WTC11 (cell line): Measurements from ENCODE around the gene MCMBP. TPM values are rescaled to one million over a fixed set of nuclear protein-coding genes. Genes with fewer than 3 reads are reported as not detected.

ENCODE experiments used
- ATAC-seq: fragments of 200-7000 bp; cut with Tn5 transposase; 2 replicates; pipeline ENCODE4 v1.10.0; 2021; ENCODE audit warnings: mild to moderate bottlenecking, moderate library complexity
- CTCF ChIA-PET: fragments of 300-600 bp; sonication (Branson Sonifier 250); formaldehyde crosslinking; loops from one replicate; lab custom pipeline; 2021; ENCODE audit warnings: antibody characterized with exemption; lab: Charles Lee
- POLR2A ChIA-PET: fragments of 350-600 bp; sonication (Branson Sonifier 250); formaldehyde crosslinking; loops from one replicate; lab custom pipeline; 2021; ENCODE audit warnings: antibody characterized with exemption; lab: Charles Lee
- DNase-seq: peaks from one replicate; pipeline ENCODE4 v3.0.0; 2021; ENCODE audit warnings: low spot score
- H3K27ac Mint-ChIP-seq: 2 replicates; pipeline ENCODE4 v1.8.0; 2021; ENCODE audit warnings: mixed read lengths
- H3K27me3 Mint-ChIP-seq: 2 replicates; pipeline ENCODE4 v1.8.0; 2021; ENCODE audit warnings: low read depth, mild to moderate bottlenecking, moderate library complexity, mixed read lengths
- H3K36me3 Mint-ChIP-seq: 2 replicates; pipeline ENCODE4 v1.8.0; 2021; ENCODE audit warnings: mixed read lengths
- H3K4me1 Mint-ChIP-seq: 2 replicates; pipeline ENCODE4 v1.8.0; 2022; ENCODE audit warnings: mixed read lengths
- H3K4me3 Mint-ChIP-seq: 2 replicates; pipeline ENCODE4 v1.8.0; 2021; ENCODE audit warnings: mild to moderate bottlenecking, moderate library complexity, mixed read lengths
- H3K9me3 Mint-ChIP-seq: 2 replicates; pipeline ENCODE4 v1.8.0; 2021; ENCODE audit warnings: mixed read lengths
- AFF4 ChIP-seq: sonication (generic); formaldehyde crosslinking; IDR thresholded peaks from 2 replicates; pipeline ENCODE4 v1.8.1; 2023; ENCODE audit warnings: mild to moderate bottlenecking, missing genetic modification reagents, borderline replicate concordance
- ARID4B ChIP-seq: sonication (generic); formaldehyde crosslinking; IDR thresholded peaks from 2 replicates; pipeline ENCODE4 v1.8.0; 2023; ENCODE audit warnings: missing genetic modification reagents, mild to moderate bottlenecking, borderline replicate concordance
- CDX4 ChIP-seq: fragments of 250-450 bp; sonication (Bioruptor Pico); IDR thresholded peaks from 2 replicates; pipeline ENCODE4 v1.9.0; 2021; ENCODE audit warnings: moderate library complexity, mild to moderate bottlenecking, inconsistent platforms, borderline replicate concordance
- E2F5 ChIP-seq: sonication (generic); formaldehyde crosslinking; IDR thresholded peaks from 2 replicates; pipeline ENCODE4 v1.8.1; 2022; ENCODE audit warnings: mild to moderate bottlenecking, moderate library complexity, missing genetic modification reagents
- EMX1 ChIP-seq: fragments of 250-450 bp; sonication (Bioruptor Pico); IDR thresholded peaks from 2 replicates; pipeline ENCODE4 v1.8.0; 2021; ENCODE audit warnings: mild to moderate bottlenecking
- FOXK1 ChIP-seq: sonication (generic); formaldehyde crosslinking; IDR thresholded peaks from 2 replicates; pipeline ENCODE4 v1.8.0; 2022; ENCODE audit warnings: mild to moderate bottlenecking, moderate library complexity, missing genetic modification reagents
- FOXP1 ChIP-seq: sonication (generic); formaldehyde crosslinking; IDR thresholded peaks from 2 replicates; pipeline ENCODE4 v1.8.0; 2022; ENCODE audit warnings: missing genetic modification reagents, mild to moderate bottlenecking, moderate library complexity, borderline replicate concordance
- GABPB1 ChIP-seq: sonication (generic); formaldehyde crosslinking; IDR thresholded peaks from 2 replicates; pipeline ENCODE4 v1.8.1; 2023; ENCODE audit warnings: mild to moderate bottlenecking, missing genetic modification reagents
- IRF1 ChIP-seq: sonication (generic); formaldehyde crosslinking; IDR thresholded peaks from 2 replicates; pipeline ENCODE4 v1.8.0; 2023; ENCODE audit warnings: missing genetic modification reagents
- NFE2L1 ChIP-seq: sonication (generic); formaldehyde crosslinking; IDR thresholded peaks from 2 replicates; pipeline ENCODE4 v1.8.1; 2023; ENCODE audit warnings: missing genetic modification reagents
- NFYB ChIP-seq: sonication (generic); formaldehyde crosslinking; conservative IDR thresholded peaks from 2 replicates; pipeline ENCODE4 v1.8.0; 2022; ENCODE audit warnings: low read depth, missing genetic modification reagents
- NR2C2 ChIP-seq: sonication (generic); formaldehyde crosslinking; IDR thresholded peaks from 2 replicates; pipeline ENCODE4 v1.8.0; 2022; ENCODE audit warnings: mild to moderate bottlenecking, missing genetic modification reagents
- OVOL2 ChIP-seq: fragments of 250-450 bp; sonication (Bioruptor Pico); IDR thresholded peaks from 2 replicates; pipeline ENCODE4 v1.9.0; 2021; ENCODE audit warnings: mild to moderate bottlenecking, borderline replicate concordance
- PREB ChIP-seq: sonication (generic); formaldehyde crosslinking; IDR thresholded peaks from 2 replicates; pipeline ENCODE4 v1.8.1; 2022; ENCODE audit warnings: mild to moderate bottlenecking, missing genetic modification reagents, moderate library complexity, borderline replicate concordance
- ZNF121 ChIP-seq: sonication (generic); formaldehyde crosslinking; IDR thresholded peaks from 2 replicates; pipeline ENCODE4 v1.8.0; 2023; ENCODE audit warnings: missing genetic modification reagents
- ZNF532 ChIP-seq: fragments of 250-450 bp; sonication (Bioruptor Pico); IDR thresholded peaks from 2 replicates; pipeline ENCODE4 v1.9.0; 2021; ENCODE audit warnings: mild to moderate bottlenecking, borderline replicate concordance
- total RNA-seq: library from RNA; stranded (reverse); gene quantifications from 3 replicates; pipeline ENCODE4 v1.2.3, GENCODE V29; 2021

The MCMBP gene
- total RNA-seq, 1 experiment from 2014 or later: 64.7 TPM

GRCh38 chr10:119878524-119878923 lies 5.9 kb upstream of the MCMBP start:
- Mint-ChIP-seq H3K36me3 (no peaks in the 10 kb centered on the region), H3K4me1 (peaks cover 7% of the 10 kb centered on the region), H3K27me3 (no peaks in the 10 kb centered on the region), H3K9me3 (peaks cover 1% of the 10 kb centered on the region), H3K4me3 (no peak overlapping the region), H3K27ac (no peak overlapping the region)
- ChIA-PET CTCF (no interaction called here), POLR2A (no interaction called here)
- DNase-seq: no peak
- TF ChIP-seq ZNF121 (CRISPR knock-in tag) (no peak), OVOL2 (no peak)
- ATAC-seq: no peak

- no peaks in the 10 kb centered on the region for H3K36me3 Mint-ChIP-seq
- TF ChIP-seq FOXK1: peak; percentile 35
- no peak for TF ChIP-seq PREB (CRISPR knock-in tag)
- TF ChIP-seq NR2C2 (CRISPR knock-in tag): no peak
- TF ChIP-seq AFF4 (CRISPR knock-in tag): no peak
- TF ChIP-seq NFE2L1 (CRISPR knock-in tag): no peak
- no peak for TF ChIP-seq NFYB (CRISPR knock-in tag)
- no peak for TF ChIP-seq EMX1 (CRISPR knock-in tag)
- 0 out of 2 replicates have a peak, but pooled peaks have one; percentile 12 for TF ChIP-seq GABPB1 (CRISPR knock-in tag)
- peak; percentile 97 for TF ChIP-seq E2F5 (CRISPR knock-in tag)
- TF ChIP-seq IRF1 (CRISPR knock-in tag): no peak
- TF ChIP-seq ZNF532: no peak
- TF ChIP-seq CDX4 (CRISPR knock-in tag): no peak
- 0 out of 2 replicates have a peak, but pooled peaks have one; percentile 28 for TF ChIP-seq ARID4B (CRISPR knock-in tag)
- TF ChIP-seq FOXP1: peak; percentile 5; the same call in 1 of the 2 replicates
These were observed 428 bp upstream of the MCMBP start for GRCh38 chr10:119872860-119873681.

More at GRCh38 chr10:119872860-119873681, 428 bp upstream of the MCMBP start:
- peak overlapping the region; percentile 74; the same call in 1 of the 2 replicates for H3K27ac Mint-ChIP-seq
- H3K27me3 Mint-ChIP-seq: no peaks in the 10 kb centered on the region
- ChIA-PET CTCF (interaction anchor here (0.6 to 2.9 kb wide), 7 partner anchors 11 to 186 kb away, joined by 3 to 21 read pairs (median 6); partner anchors contain the start of gene SEC23IP), POLR2A (interaction anchor here (0.5 to 1.5 kb wide), 5 partner anchors 19 to 186 kb away, joined by 3 to 8 read pairs (median 6); partner anchors contain the start of genes INPP5F and SEC23IP)
- H3K9me3 Mint-ChIP-seq: no peaks in the 10 kb centered on the region
- ATAC-seq: peak; percentile 83
- peak overlapping the region; percentile 83 for H3K4me3 Mint-ChIP-seq
- peak; percentile 76 for DNase-seq
- H3K4me1 Mint-ChIP-seq: peaks cover 35% of the 10 kb centered on the region
